ENCODE data around the gene RASGEF1C.

- no peak for TF ChIP-seq CTCF (conservative IDR thresholded peaks at IDR 0.05; ENCODE audit: low read length)
- TF ChIP-seq EZH2phosphoT487 (IDR thresholded peaks at IDR 0.05; ENCODE audit: borderline replicate concordance, low read depth, low read length), result no peak
These were observed 38.8 kb downstream of the RASGEF1C start for GRCh38 chr5:180170106-180170809.
